K562 (cell line): ENCODE results near the gene VTCN1. TPM values are rescaled to one million over a fixed set of nuclear protein-coding genes. Genes with fewer than 3 reads are reported as not detected.

ENCODE experiments used
- ATAC-seq: fragments of 200-7000 bp; cut with Tn5 transposase; 3 replicates; pipeline ENCODE4 v1.9.1; 2020; ENCODE audit warnings: moderate library complexity
- BruUV-seq: library from RNA; stranded (reverse); fragments of 400-500 nt; replicated peaks from 2 replicates; lab custom pipeline; 2021; lab: Mats Ljungman, UMichigan
- CTCF ChIA-PET: fragments of 300-600 bp; formaldehyde crosslinking; extraction: SDS; loops from one replicate; lab custom pipeline; 2021; ENCODE audit warnings: low intra/inter-chr PET ratio; lab: Yijun Ruan, JAX
- POLR2A ChIA-PET: fragments of 300-600, 350-650 bp; sonication (Branson Sonifier 250); formaldehyde crosslinking; extraction: SDS; loops from one replicate; lab custom pipeline; 2021; ENCODE audit warnings: antibody characterized with exemption, inconsistent platforms; lab: Yijun Ruan, JAX
- DNase-seq, 4 experiments: peaks; one replicate each; pipeline versions ENCODE4 v3.0.0 to v3.0.0-alpha.2; 2011 to 2018; ENCODE audit warnings: low spot score in 3 of 4, mixed read lengths in 3 of 4; ENCODE audit errors: extremely low read depth in 1 of 4
- FAIRE-seq: peaks from 2 replicates; lab custom pipeline; 2011; peaks lifted over from hg19 to GRCh38; lab: Jason Lieb, UNC
- H2AFZ ChIP-seq: 2 replicates; pipeline ENCODE4 v1.6.0; 2011; ENCODE audit warnings: low read depth, low read length, control low read depth, inconsistent platforms
- H3K27ac ChIP-seq: fragments of 200-600 bp; 3 replicates; pipeline ENCODE4 v1.8.0; 2011; ENCODE audit warnings: low read depth, mild to moderate bottlenecking, control low read depth, inconsistent platforms, low read length, moderate library complexity, mixed read lengths; ENCODE audit errors: extremely low read depth
- H3K27me3 ChIP-seq, 2 experiments: fragments of 300-600 bp in 1 of 2; 2 replicates in 1 of 2; 3 replicates in 1 of 2; pipeline versions ENCODE4 v1.6.0 to v1.8.0; 2011; ENCODE audit warnings: inconsistent platforms in 2 of 2, low read length in 2 of 2, mild to moderate bottlenecking in 1 of 2, mixed read lengths in 1 of 2, moderate library complexity in 1 of 2; ENCODE audit not compliant: control insufficient read depth in 2 of 2, insufficient read depth in 2 of 2
- H3K36me3 ChIP-seq: fragments of 300-600 bp; 3 replicates; pipeline ENCODE4 v1.8.0; 2011; ENCODE audit warnings: mild to moderate bottlenecking, low read length, inconsistent platforms; ENCODE audit not compliant: control insufficient read depth, insufficient read depth
- H3K4me1 ChIP-seq, 2 experiments: fragments of 200-600 bp in 1 of 2; replicated peaks in 1 of 2; 2 replicates in 1 of 2; 3 replicates in 1 of 2; pipeline versions ENCODE4 v1.5.1 to v1.8.0; 2011; ENCODE audit warnings: inconsistent platforms in 2 of 2, low read length in 2 of 2, mild to moderate bottlenecking in 1 of 2, mixed read lengths in 1 of 2, moderate library complexity in 1 of 2; ENCODE audit not compliant: control insufficient read depth in 2 of 2, insufficient read depth in 2 of 2
- H3K4me2 ChIP-seq: 2 replicates; pipeline ENCODE4 v1.6.1; 2011; ENCODE audit warnings: low read length, control low read depth, inconsistent platforms, mixed read lengths; ENCODE audit not compliant: insufficient read depth
- H3K4me3 ChIP-seq: fragments of 200-600 bp; sonication (generic), shearing (Covaris generic); 2 replicates; pipeline ENCODE4 v1.5.1; 2016; ENCODE audit warnings: control low read depth, inconsistent platforms
- H3K79me2 ChIP-seq: fragments of 200-600 bp; 3 replicates; pipeline ENCODE4 v1.8.0; 2011; ENCODE audit warnings: low read length, inconsistent platforms; ENCODE audit not compliant: control insufficient read depth, insufficient read depth
- H3K9ac ChIP-seq, 2 experiments: 2 replicates each; pipeline versions ENCODE4 v1.6.0 to v1.6.1; 2011; ENCODE audit warnings: low read depth in 2 of 2, low read length in 2 of 2, control low read depth in 1 of 2, inconsistent platforms in 1 of 2, mild to moderate bottlenecking in 1 of 2, mixed read lengths in 1 of 2; ENCODE audit not compliant: insufficient read depth in 1 of 2
- H3K9me1 ChIP-seq: one replicate; pipeline ENCODE4 v1.6.0; 2011; ENCODE audit warnings: inconsistent platforms, mild to moderate bottlenecking, low read length, moderate library complexity; ENCODE audit not compliant: control insufficient read depth, insufficient read depth
- H3K9me3 ChIP-seq: replicated peaks from 2 replicates; pipeline ENCODE4 v1.5.1; 2011; ENCODE audit warnings: low read depth, low read length, inconsistent platforms; ENCODE audit not compliant: control insufficient read depth, insufficient read depth
- H4K20me1 ChIP-seq: replicated peaks from 2 replicates; pipeline ENCODE4 v1.6.1; 2011; ENCODE audit warnings: low read length, inconsistent platforms, mixed read lengths; ENCODE audit not compliant: control insufficient read depth, insufficient read depth
- ESRRB ChIP-seq: fragments of 250-450 bp; sonication (Bioruptor Pico); IDR thresholded peaks from 2 replicates; pipeline ENCODE4 v1.5.0; 2020; ENCODE audit warnings: mild to moderate bottlenecking, moderate library complexity, borderline replicate concordance
- MTA3 ChIP-seq: fragments of 450-650 bp; formaldehyde crosslinking; IDR thresholded peaks from 2 replicates; pipeline ENCODE4 v1.6.1; 2017; ENCODE audit warnings: mild to moderate bottlenecking, borderline replicate concordance
- MTF1 ChIP-seq: fragments of 250-450 bp; sonication (Bioruptor Pico); IDR thresholded peaks from 2 replicates; pipeline ENCODE4 v1.9.0; 2021; ENCODE audit warnings: moderate library complexity, mild to moderate bottlenecking, inconsistent platforms, borderline replicate concordance
- RAD21 ChIP-seq, 2 experiments: fragments of 250-450 bp in 1 of 2; fragments of 450-650 bp in 1 of 2; sonication (Bioruptor Pico) in 1 of 2; formaldehyde crosslinking in 1 of 2; IDR thresholded peaks in 1 of 2; conservative IDR thresholded peaks in 1 of 2; 2 replicates each; pipeline versions ENCODE4 v1.4.0 to v1.8.0; 2020 to 2022; ENCODE audit warnings: mild to moderate bottlenecking in 2 of 2, moderate library complexity in 1 of 2
- XRCC5 ChIP-seq: fragments of 200-400 bp; formaldehyde crosslinking; IDR thresholded peaks from 2 replicates; pipeline ENCODE4 v1.6.1; 2017; ENCODE audit warnings: low read depth, mild to moderate bottlenecking, low read length
- ZNF239 ChIP-seq: fragments of 250-450 bp; sonication (Bioruptor Pico); IDR thresholded peaks from 2 replicates; pipeline ENCODE4 v1.4.0; 2020; ENCODE audit warnings: mild to moderate bottlenecking
- WGBS: fragments of 100-300 bp; shearing (Covaris generic); methylation state at CpG from one replicate; pipeline ENCODE4 v1.1.6; 2016; ENCODE audit warnings: low coverage, mixed read lengths; ENCODE audit not compliant: insufficient coverage; ENCODE audit errors: missing lambda C conversion rate; 5-methylcytosine and 5-hydroxymethylcytosine counted together
- in situ Hi-C: fragments of 300-500 bp; cut with MboI; formaldehyde crosslinking; loops from 4 replicates; pipeline ENCODE4 v1.15.0; 2018; ENCODE audit warnings: inconsistent platforms, mixed read lengths
- intact Hi-C: fragments of 100-400 bp; cut with micrococcal nuclease; formaldehyde crosslinking; loops from 2 replicates; pipeline ENCODE4 v1.14.2; 2022
- polyA plus RNA-seq, 8 experiments: library from polyadenylated mRNA; depleted of rRNA in 4 of 8; stranded (reverse) in 5 of 8; unstranded in 3 of 8; fragments of >200 nt; fragmentation: Nextera tagmentation in 2 of 8; fragmentation: Illumina TruSeq in 1 of 8; extraction: Ambion mirVana in 2 of 8; extraction: Trizol in 1 of 8; gene quantifications; 2 replicates each; pipeline versions ENCODE4 v1.2.1 to v1.2.3, GENCODE V29; 2011 to 2014; ENCODE audit warnings: inconsistent platforms in 1 of 8, missing spikeins in 1 of 8
- total RNA-seq, 7 experiments: library from RNA; depleted of rRNA in 6 of 7; stranded (reverse); fragments of >200 nt in 6 of 7; fragmentation: Illumina TruSeq in 2 of 7; extraction: Trizol in 2 of 7; gene quantifications; 2 replicates each; pipeline versions ENCODE4 v1.2.1 to v1.2.3, GENCODE V29; 2011 to 2021; ENCODE audit warnings: low replicate concordance in 1 of 7
- TF ChIP-seq, protein P1 (sequence below), 3 experiments: fragments of 200-800 bp in 1 of 3; sonication (Bioruptor generic) in 1 of 3; sonication (generic) in 1 of 3; formaldehyde crosslinking in 1 of 3; IDR thresholded peaks; 2 replicates each; pipeline versions ENCODE4 v1.6.1 to v1.8.0; 2016 to 2022; ENCODE audit warnings: mild to moderate bottlenecking in 2 of 3, missing compliant biosample characterization in 2 of 3, missing genetic modification characterization in 2 of 3, missing genetic modification reagents in 1 of 3
- TF ChIP-seq, protein P2 (sequence below): fragments of 450-650 bp; IDR thresholded peaks from 2 replicates; pipeline ENCODE4 v1.6.1; 2017; ENCODE audit warnings: antibody characterized with exemption, mild to moderate bottlenecking

VTCN1 gene
- total and polyA plus RNA-seq, 9 of the 15 experiments (the other 6 are each of a cell fraction or from before 2014, with no cell fraction given): not detected

GRCh38 chr1:117105722-117106121, 105.0 kb downstream of the VTCN1 start:
- in situ Hi-C loops (no loop called here), intact Hi-C loops (no loop called here)
- H3K9me3 ChIP-seq: 0 out of 2 replicates have a peak, but pooled peaks cover 2% of the 10 kb centered on the region
- no peaks in the 10 kb centered on the region for H4K20me1 ChIP-seq
- no peaks in the 10 kb centered on the region for H3K4me1 ChIP-seq
- DNase-seq (no peak), FAIRE-seq (no peak), ATAC-seq (no peak)
- CTCF ChIA-PET: no interaction called here
- no peak overlapping the region for H3K9ac ChIP-seq
- POLR2A ChIA-PET: no interaction called here
- H3K9me1 ChIP-seq: no peaks in the 10 kb centered on the region
- H2AFZ ChIP-seq: no peak overlapping the region
- no peak overlapping the region for H3K27ac ChIP-seq
- peaks cover 43% of the 10 kb centered on the region for H3K36me3 ChIP-seq
- H3K4me2 ChIP-seq: no peak overlapping the region
- no peak for TF ChIP-seq XRCC5
- TF ChIP-seq MTF1: no peak
- BruUV-seq: no TSS peak
- H3K4me3 ChIP-seq: no peak overlapping the region
- H3K27me3 ChIP-seq: no peaks in the 10 kb centered on the region
- no peaks in the 10 kb centered on the region for H3K79me2 ChIP-seq

- H3K4me2 ChIP-seq: no peak overlapping the region
- no peaks in the 10 kb centered on the region for H3K79me2 ChIP-seq
- no peak overlapping the region for H2AFZ ChIP-seq
- intact Hi-C loops: no loop called here
- 92% methylated on average over 3 of the region's 3 CpGs for WGBS
- DNase-seq: no peak
- in situ Hi-C loops: no loop called here
- BruUV-seq: no TSS peak
- H4K20me1 ChIP-seq: no peaks in the 10 kb centered on the region
- ATAC-seq: no peak
- no peak overlapping the region for H3K27ac ChIP-seq
- POLR2A ChIA-PET: interaction anchor here (3.3 kb wide), 1 partner anchor 11 kb away, joined by 16 read pairs; no protein-coding TSS in a partner anchor
- H3K4me1 ChIP-seq: no peaks in the 10 kb centered on the region
- no peaks in the 10 kb centered on the region for H3K27me3 ChIP-seq
- FAIRE-seq: no peak
- H3K9me3 ChIP-seq: 0 out of 2 replicates have a peak, but pooled peaks cover 2% of the 10 kb centered on the region
- no peaks in the 10 kb centered on the region for H3K9me1 ChIP-seq
- H3K4me3 ChIP-seq: no peak overlapping the region
- CTCF ChIA-PET: no interaction called here
- no peak overlapping the region for H3K9ac ChIP-seq
- peaks cover 51% of the 10 kb centered on the region for H3K36me3 ChIP-seq
- TF ChIP-seq ESRRB: no peak
- TF ChIP-seq, protein P1, sequence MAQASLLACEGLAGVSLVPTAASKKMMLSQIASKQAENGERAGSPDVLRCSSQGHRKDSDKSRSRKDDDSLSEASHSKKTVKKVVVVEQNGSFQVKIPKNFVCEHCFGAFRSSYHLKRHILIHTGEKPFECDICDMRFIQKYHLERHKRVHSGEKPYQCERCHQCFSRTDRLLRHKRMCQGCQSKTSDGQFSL (CRISPR knock-in tag; IDR thresholded peaks at IDR 0.05): no peak
- TF ChIP-seq, protein P1 (tag; IDR thresholded peaks at IDR 0.05): no peak
- no peak for TF ChIP-seq MTA3
- no peak for TF ChIP-seq RAD21 (CRISPR knock-in tag; conservative IDR thresholded peaks at IDR 0.05 in 1 of 2, IDR thresholded peaks at IDR 0.05 in 1 of 2)
- TF ChIP-seq, protein P2, sequence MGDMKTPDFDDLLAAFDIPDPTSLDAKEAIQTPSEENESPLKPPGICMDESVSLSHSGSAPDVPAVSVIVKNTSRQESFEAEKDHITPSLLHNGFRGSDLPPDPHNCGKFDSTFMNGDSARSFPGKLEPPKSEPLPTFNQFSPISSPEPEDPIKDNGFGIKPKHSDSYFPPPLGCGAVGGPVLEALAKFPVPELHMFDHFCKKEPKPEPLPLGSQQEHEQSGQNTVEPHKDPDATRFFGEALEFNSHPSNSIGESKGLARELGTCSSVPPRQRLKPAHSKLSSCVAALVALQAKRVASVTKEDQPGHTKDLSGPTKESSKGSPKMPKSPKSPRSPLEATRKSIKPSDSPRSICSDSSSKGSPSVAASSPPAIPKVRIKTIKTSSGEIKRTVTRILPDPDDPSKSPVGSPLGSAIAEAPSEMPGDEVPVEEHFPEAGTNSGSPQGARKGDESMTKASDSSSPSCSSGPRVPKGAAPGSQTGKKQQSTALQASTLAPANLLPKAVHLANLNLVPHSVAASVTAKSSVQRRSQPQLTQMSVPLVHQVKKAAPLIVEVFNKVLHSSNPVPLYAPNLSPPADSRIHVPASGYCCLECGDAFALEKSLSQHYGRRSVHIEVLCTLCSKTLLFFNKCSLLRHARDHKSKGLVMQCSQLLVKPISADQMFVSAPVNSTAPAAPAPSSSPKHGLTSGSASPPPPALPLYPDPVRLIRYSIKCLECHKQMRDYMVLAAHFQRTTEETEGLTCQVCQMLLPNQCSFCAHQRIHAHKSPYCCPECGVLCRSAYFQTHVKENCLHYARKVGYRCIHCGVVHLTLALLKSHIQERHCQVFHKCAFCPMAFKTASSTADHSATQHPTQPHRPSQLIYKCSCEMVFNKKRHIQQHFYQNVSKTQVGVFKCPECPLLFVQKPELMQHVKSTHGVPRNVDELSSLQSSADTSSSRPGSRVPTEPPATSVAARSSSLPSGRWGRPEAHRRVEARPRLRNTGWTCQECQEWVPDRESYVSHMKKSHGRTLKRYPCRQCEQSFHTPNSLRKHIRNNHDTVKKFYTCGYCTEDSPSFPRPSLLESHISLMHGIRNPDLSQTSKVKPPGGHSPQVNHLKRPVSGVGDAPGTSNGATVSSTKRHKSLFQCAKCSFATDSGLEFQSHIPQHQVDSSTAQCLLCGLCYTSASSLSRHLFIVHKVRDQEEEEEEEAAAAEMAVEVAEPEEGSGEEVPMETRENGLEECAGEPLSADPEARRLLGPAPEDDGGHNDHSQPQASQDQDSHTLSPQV: no peak
- TF ChIP-seq ZNF239 (CRISPR knock-in tag): no peak
These were observed 105.7 kb downstream of the VTCN1 start for GRCh38 chr1:117104986-117105385.
